Hepatocyte (in vitro differentiated cells): ENCODE data around the gene PALD1. TPM values are rescaled to one million over a fixed set of nuclear protein-coding genes. Genes with fewer than 3 reads are reported as not detected.

Source experiments
- DNase-seq: peaks from one replicate; pipeline ENCODE4 v3.0.0-alpha.2; 2016; ENCODE audit warnings: low spot score
- H2AFZ ChIP-seq: fragments of 200-600 bp; sonication (generic); 2 replicates; pipeline ENCODE4 v1.6.0; 2016; ENCODE audit warnings: antibody characterized with exemption, mild to moderate bottlenecking
- H3K27ac ChIP-seq: fragments of 200-600 bp; sonication (generic); 2 replicates; pipeline ENCODE4 v1.5.1; 2016; ENCODE audit warnings: mild to moderate bottlenecking
- H3K27me3 ChIP-seq: fragments of 200-600 bp; sonication (generic); 2 replicates; pipeline ENCODE4 v1.6.1; 2016
- H3K36me3 ChIP-seq: fragments of 200-600 bp; sonication (generic); replicated peaks from 2 replicates; pipeline ENCODE4 v1.5.1; 2016; ENCODE audit warnings: low read depth; ENCODE audit not compliant: insufficient read depth
- H3K4me1 ChIP-seq: fragments of 200-600 bp; sonication (generic); 2 replicates; pipeline ENCODE4 v1.5.1; 2016; ENCODE audit warnings: mild to moderate bottlenecking, moderate library complexity; ENCODE audit not compliant: insufficient read depth
- H3K4me2 ChIP-seq: fragments of 200-600 bp; sonication (generic); 2 replicates; pipeline ENCODE4 v1.6.0; 2016
- H3K4me3 ChIP-seq: fragments of 200-600 bp; sonication (generic); 2 replicates; pipeline ENCODE4 v1.5.1; 2016; ENCODE audit warnings: mild to moderate bottlenecking
- H3K79me2 ChIP-seq: fragments of 200-600 bp; sonication (generic); 2 replicates; pipeline ENCODE4 v1.6.0; 2017; ENCODE audit warnings: mild to moderate bottlenecking
- H3K9me2 ChIP-seq: fragments of 200-600 bp; sonication (generic); replicated peaks from 2 replicates; pipeline ENCODE4 v1.6.0; 2017; ENCODE audit warnings: mild to moderate bottlenecking; ENCODE audit not compliant: insufficient read depth
- H3K9me3 ChIP-seq: fragments of 200-600 bp; sonication (generic); 2 replicates; pipeline ENCODE4 v1.5.1; 2016; ENCODE audit warnings: low read depth, mild to moderate bottlenecking
- H4K20me1 ChIP-seq: fragments of 200-600 bp; sonication (generic); 2 replicates; pipeline ENCODE4 v1.6.0; 2016; ENCODE audit warnings: mild to moderate bottlenecking; ENCODE audit not compliant: insufficient read depth, poor library complexity, severe bottlenecking
- EZH2 ChIP-seq: fragments of 200-600 bp; sonication (generic); IDR thresholded peaks from 2 replicates; pipeline ENCODE4 v1.6.1; 2016; ENCODE audit warnings: antibody characterized with exemption, mild to moderate bottlenecking, borderline replicate concordance
- EZH2phosphoT487 ChIP-seq: fragments of 200-600 bp; sonication (generic); IDR thresholded peaks from one replicate; pipeline ENCODE4 v1.6.1; 2018; ENCODE audit warnings: antibody characterized with exemption, mild to moderate bottlenecking, low read depth, moderate library complexity; ENCODE audit not compliant: unreplicated experiment, severe bottlenecking
- WGBS: methylation state at CpG from one replicate; pipeline ENCODE4 v1.1.6; 2016; ENCODE audit warnings: low lambda C conversion rate; ENCODE audit errors: missing lambda C conversion rate; 5-methylcytosine and 5-hydroxymethylcytosine counted together
- polyA plus RNA-seq: library from polyadenylated mRNA; unstranded; fragments of >200 nt; fragmentation: Nextera tagmentation; extraction: Ambion mirVana; gene quantifications from 2 replicates; pipeline ENCODE4 v1.2.1, GENCODE V29; 2016
- total RNA-seq: library from RNA; depleted of rRNA; stranded (reverse); fragments of >200 nt; gene quantifications from 2 replicates; pipeline ENCODE4 v1.2.3, GENCODE V29; 2014
- TF ChIP-seq, protein P1 (sequence below): fragments of 200-600 bp; sonication (generic); IDR thresholded peaks from 2 replicates; pipeline ENCODE4 v1.5.1; 2016; ENCODE audit warnings: antibody characterized with exemption, mild to moderate bottlenecking; ENCODE audit not compliant: poor library complexity

The PALD1 gene
- total and polyA plus RNA-seq, 2 experiments from 2014 or later = 1.3 to 2.2 TPM

DNA sequence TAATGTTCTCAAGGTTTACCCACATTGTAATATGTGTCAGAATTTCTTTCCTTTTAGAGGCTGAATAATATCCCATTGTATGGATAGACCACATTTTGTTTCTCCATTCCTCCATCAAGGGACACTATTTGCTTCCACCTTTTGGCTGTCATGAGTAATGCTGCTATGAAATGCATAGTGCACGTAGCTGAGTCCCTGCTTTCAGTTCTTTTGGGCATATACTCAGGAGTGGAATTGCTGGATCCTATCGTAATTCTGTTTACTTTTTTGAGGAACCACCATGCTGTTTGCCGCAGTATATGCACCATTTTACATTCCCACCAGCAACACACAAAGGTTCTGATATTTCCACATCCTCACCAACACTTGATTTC, 64.0 kb downstream of the PALD1 start:
- H2AFZ ChIP-seq = no peak overlapping the region
- no peaks in the 10 kb centered on the region for H3K4me1 ChIP-seq
- no peak overlapping the region for H3K4me3 ChIP-seq
- no peaks in the 10 kb centered on the region for H4K20me1 ChIP-seq
- 82% methylated on average over 3 of the region's 3 CpGs for WGBS
- no peaks in the 10 kb centered on the region for H3K9me2 ChIP-seq
- no peak overlapping the region for H3K27ac ChIP-seq
- no peaks in the 10 kb centered on the region for H3K27me3 ChIP-seq
- TF ChIP-seq, protein P1, sequence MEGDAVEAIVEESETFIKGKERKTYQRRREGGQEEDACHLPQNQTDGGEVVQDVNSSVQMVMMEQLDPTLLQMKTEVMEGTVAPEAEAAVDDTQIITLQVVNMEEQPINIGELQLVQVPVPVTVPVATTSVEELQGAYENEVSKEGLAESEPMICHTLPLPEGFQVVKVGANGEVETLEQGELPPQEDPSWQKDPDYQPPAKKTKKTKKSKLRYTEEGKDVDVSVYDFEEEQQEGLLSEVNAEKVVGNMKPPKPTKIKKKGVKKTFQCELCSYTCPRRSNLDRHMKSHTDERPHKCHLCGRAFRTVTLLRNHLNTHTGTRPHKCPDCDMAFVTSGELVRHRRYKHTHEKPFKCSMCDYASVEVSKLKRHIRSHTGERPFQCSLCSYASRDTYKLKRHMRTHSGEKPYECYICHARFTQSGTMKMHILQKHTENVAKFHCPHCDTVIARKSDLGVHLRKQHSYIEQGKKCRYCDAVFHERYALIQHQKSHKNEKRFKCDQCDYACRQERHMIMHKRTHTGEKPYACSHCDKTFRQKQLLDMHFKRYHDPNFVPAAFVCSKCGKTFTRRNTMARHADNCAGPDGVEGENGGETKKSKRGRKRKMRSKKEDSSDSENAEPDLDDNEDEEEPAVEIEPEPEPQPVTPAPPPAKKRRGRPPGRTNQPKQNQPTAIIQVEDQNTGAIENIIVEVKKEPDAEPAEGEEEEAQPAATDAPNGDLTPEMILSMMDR = peak; percentile 12
- TF ChIP-seq EZH2 (no peak), EZH2phosphoT487 (no peak)
- H3K79me2 ChIP-seq = no peaks in the 10 kb centered on the region
- H3K36me3 ChIP-seq = no peaks in the 10 kb centered on the region
- H3K9me3 ChIP-seq = no peaks in the 10 kb centered on the region
- no peak overlapping the region for H3K4me2 ChIP-seq
- no peak for DNase-seq

DNA sequence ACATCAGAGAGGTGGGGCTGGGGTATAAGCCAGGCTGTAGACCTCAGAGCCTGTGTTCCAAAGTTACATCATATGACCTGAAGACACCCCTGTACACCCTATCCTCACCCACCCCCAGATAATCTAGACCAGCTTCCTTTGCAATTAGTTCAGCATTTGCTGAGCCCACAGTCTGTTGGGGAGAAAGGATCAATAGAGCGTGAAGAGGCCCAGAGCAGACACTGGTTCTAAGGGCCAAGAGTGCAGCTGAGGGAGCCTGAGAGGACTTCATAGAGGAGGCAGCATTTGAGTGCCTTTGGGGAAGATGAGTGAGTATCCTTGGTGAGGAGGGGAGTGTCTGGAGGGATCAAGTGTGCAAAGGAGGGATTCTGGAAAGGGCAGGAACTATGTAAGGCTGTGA, 65.3 kb downstream of the PALD1 start:
- no peak for DNase-seq
- Histone ChIP-seq H3K79me2 (no peaks in the 10 kb centered on the region), H3K4me3 (no peak overlapping the region), H3K4me2 (no peak overlapping the region), H2AFZ (no peak overlapping the region), H3K27me3 (no peaks in the 10 kb centered on the region), H4K20me1 (no peaks in the 10 kb centered on the region), H3K27ac (no peak overlapping the region), H3K9me2 (no peaks in the 10 kb centered on the region), H3K4me1 (no peaks in the 10 kb centered on the region), H3K9me3 (no peaks in the 10 kb centered on the region), H3K36me3 (no peaks in the 10 kb centered on the region)
- TF ChIP-seq EZH2 = no peak
- TF ChIP-seq, protein P1 = no peak
- no peak for TF ChIP-seq EZH2phosphoT487
- WGBS = 86% methylated on average over 1 of the region's 1 CpG

DNA sequence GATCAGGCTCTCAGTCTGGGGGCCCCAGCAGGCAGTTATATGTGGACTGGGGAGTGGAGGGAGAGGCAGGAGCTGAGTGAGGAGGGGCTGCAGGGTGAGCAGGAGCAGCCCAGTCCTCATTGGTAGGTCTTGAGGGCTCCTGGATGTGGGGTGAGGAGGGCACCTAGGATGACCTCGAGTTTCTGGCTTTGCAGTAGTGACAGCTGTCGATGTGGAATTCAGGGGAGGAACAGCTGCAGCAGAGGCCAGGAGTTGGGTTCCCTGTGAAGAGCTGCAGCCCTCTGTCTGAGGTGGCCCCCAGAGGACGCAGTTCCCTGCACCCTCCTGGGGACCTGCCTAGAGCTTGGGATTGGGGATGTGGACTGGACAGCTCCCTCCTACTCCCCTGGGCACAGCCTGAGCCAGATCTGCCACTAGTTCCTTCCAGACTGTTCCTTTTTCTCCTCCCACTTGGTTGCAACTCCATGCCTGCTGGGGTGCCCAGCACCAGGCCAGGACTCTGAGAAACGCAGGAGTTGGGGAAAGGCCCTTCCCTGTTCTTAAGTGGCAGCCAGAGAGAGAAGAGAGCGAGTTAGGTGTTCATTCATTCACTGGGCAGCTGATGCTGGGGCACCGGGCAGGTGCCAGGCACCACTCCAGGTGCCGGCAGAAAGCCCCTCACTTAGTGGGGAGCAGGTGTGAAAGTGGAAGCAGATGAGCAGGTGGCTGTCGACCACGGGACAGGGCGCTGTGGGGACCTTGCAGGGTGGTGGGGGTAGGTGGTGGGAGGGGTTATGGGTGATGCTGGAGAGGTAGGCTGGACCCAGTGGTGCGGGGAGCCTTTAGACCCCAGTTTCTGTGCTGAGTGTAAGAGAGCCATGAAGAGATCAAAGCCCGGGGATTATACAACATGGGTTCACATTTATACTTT, 66.1 kb downstream of the PALD1 start:
- WGBS = 88% methylated on average over 11 of the region's 12 CpGs
- Histone ChIP-seq H3K27me3 (no peaks in the 10 kb centered on the region), H3K36me3 (no peaks in the 10 kb centered on the region), H3K4me3 (no peak overlapping the region), H2AFZ (no peak overlapping the region), H3K9me3 (no peaks in the 10 kb centered on the region), H3K79me2 (no peaks in the 10 kb centered on the region), H3K4me1 (no peaks in the 10 kb centered on the region), H3K4me2 (no peak overlapping the region), H3K27ac (no peak overlapping the region), H4K20me1 (no peaks in the 10 kb centered on the region), H3K9me2 (no peaks in the 10 kb centered on the region)
- TF ChIP-seq EZH2 (no peak), EZH2phosphoT487 (no peak)
- TF ChIP-seq, protein P1 = no peak
- no peak for DNase-seq
